Fibroblast of the aortic adventitia (primary cell): ENCODE measurements around the gene MUC22. TPM values are rescaled to one million over a fixed set of nuclear protein-coding genes. Genes with fewer than 3 reads are reported as not detected.

Experiments used
- DNase-seq: peaks from one replicate; pipeline ENCODE4 v3.0.0-alpha.2; 2010; ENCODE audit warnings: low read depth
- H3K4me3 ChIP-seq: 2 replicates; pipeline ENCODE4 v1.5.1; 2011; ENCODE audit warnings: low read depth, mild to moderate bottlenecking, control low read depth, low read length, moderate library complexity
- CTCF ChIP-seq: IDR thresholded peaks from 2 replicates; pipeline ENCODE4 v1.5.1; 2011; ENCODE audit warnings: mild to moderate bottlenecking, low read length, control low read depth, inconsistent platforms; ENCODE audit not compliant: insufficient read depth
- total RNA-seq: library from RNA; depleted of rRNA; stranded (reverse); fragments of >200 nt; gene quantifications from 2 replicates; pipeline ENCODE4 v1.2.3, GENCODE V29; 2012; ENCODE audit warnings: low replicate concordance

Gene MUC22
- total RNA-seq, 1 donor: not detected

DNA sequence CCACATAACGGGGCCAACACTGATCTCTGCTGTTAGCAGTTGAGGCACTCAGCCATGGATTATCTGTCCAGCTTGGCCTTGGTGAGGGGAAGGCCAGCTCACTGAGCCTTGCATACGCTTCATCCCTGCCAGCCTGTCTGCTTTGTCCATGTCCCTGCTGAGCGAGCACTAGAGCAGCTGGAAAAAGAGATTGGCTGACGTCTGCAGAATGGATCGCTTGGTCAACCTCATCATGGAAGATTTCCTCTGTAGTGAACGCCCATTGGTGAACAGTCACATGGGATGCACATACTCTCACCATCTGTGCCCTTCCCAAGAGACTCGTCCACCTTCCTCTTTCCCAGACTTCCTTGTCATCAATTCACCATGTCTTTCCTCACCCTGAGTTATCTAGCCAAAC is 26.9 kb downstream of the MUC22 start:
- no peak overlapping the region for H3K4me3 ChIP-seq
- TF ChIP-seq CTCF: no peak
- no peak for DNase-seq

- H3K4me3 ChIP-seq: no peak overlapping the region
- no peak for TF ChIP-seq CTCF
- peak; percentile 27 for DNase-seq
Measured at GRCh38 chr6:31037682-31038081, 27.4 kb downstream of the MUC22 start.

DNA sequence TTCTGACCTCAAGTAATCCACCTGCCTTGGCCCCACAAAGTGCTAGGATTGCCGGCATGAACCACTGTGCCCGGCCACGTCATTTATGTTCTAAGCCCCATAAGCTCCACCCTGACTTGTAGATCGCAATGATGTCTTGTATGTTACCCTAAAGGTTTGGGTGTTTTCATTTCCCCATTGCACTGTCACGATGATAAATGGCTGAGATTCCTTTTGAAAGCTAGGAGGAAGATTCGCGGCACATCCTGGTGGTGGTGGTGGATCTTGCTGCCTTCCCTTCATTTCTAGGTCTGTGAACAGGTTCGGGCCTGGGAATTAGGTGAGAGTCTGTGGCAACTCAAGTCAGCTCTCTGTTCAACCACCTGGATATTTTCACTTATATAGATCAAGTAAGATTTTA is 28.3 kb downstream of the MUC22 start:
- no peak for DNase-seq
- no peak for TF ChIP-seq CTCF
- H3K4me3 ChIP-seq: no peak overlapping the region

GRCh38 chr6:31040801-31041200 is 30.5 kb downstream of the MUC22 start:
- H3K4me3 ChIP-seq: no peak overlapping the region
- no peak for TF ChIP-seq CTCF
- DNase-seq: no peak

GRCh38 chr6:31041372-31041974 is 31.2 kb downstream of the MUC22 start:
- no peak for DNase-seq
- H3K4me3 ChIP-seq: no peak overlapping the region
- no peak for TF ChIP-seq CTCF

DNA sequence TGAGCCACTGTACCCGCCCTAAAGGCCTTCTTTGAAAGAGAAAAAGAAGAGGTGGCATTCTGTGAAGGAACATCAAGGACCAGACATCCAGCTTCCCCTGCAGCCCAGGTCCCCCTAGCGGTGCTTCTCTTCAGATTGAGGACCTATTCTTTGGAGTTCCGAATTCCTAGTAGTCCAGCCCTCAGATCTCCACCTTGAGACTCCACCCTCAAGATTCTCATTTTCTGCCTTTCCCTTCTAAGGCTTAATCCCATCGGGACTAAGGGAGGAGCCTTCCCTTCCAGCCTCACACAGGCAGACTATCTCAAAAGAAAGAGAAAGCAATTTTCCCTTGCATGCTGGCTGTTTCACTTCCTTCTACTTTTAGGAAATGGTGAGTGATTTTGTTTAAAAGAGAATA is 32.5 kb downstream of the MUC22 start:
- H3K4me3 ChIP-seq: no peak overlapping the region
- peak; percentile 59 for TF ChIP-seq CTCF
- DNase-seq: peak; percentile 54

GRCh38 chr6:31048099-31048498 is 37.8 kb downstream of the MUC22 start:
- no peak for TF ChIP-seq CTCF
- DNase-seq: no peak

More at GRCh38 chr6:31048099-31048498, 37.8 kb downstream of the MUC22 start:
- no peak overlapping the region for H3K4me3 ChIP-seq
